ENCODE data around the gene RGPD4.
"Not testable (repeated sequence)": the region's sequence is repeated elsewhere in the genome, so short reads cannot be mapped to it uniquely, and the experiment has no call there.

The RGPD4 gene

DNA sequence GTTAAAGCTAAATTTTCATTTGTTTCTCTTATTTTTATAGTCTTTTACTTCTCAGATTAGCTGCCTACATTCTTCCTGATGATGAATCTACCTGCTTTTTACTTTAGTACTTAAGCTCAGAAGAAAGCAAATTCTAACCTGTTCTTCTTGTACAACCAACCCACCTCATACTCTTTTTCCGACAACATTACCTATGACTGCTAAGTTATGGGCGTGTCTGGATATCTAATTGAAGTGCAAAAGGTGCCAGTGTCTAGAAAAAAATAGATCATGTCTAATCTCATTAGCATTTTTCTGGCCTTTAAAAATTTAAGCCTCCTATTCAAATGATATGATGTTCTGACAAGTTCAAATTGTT, 1.5 kb upstream of the RGPD4 start:
- H3K4me3 Mint-ChIP-seq: no peak overlapping the region
- no peaks in the 10 kb centered on the region for H3K9me3 Mint-ChIP-seq

DNA sequence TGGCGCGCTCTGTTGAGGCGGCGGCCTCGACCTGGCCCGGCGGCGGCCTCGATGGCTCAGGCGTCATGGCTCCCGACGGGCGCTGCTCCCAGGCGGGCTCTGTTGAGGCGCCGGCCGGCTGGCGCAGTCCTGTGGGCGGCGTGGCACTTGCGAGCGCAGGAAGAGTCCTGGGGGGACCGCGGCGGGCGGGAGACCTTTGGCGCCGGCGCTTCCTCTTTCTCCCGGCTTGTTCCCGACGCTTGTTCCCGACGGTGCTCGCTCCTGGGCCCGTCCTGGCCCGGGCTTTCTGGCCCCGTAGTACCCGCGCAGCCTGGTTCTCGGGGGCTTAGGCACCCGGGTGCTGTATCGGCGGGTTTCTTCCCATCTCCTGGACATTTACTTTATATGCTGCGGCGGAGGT, 2.8 kb downstream of the RGPD4 start:
- not testable (repeated sequence) for H3K27ac Mint-ChIP-seq, H3K36me3 Mint-ChIP-seq, H3K4me3 Mint-ChIP-seq, H3K4me1 Mint-ChIP-seq, H3K9me3 Mint-ChIP-seq, H3K27me3 Mint-ChIP-seq

More for the DNA sequence above, 1.5 kb upstream of the RGPD4 start:
- no peaks in the 10 kb centered on the region for H3K27me3 Mint-ChIP-seq
- H3K36me3 Mint-ChIP-seq: no peaks in the 10 kb centered on the region
- H3K27ac Mint-ChIP-seq: no peak overlapping the region
- H3K4me1 Mint-ChIP-seq: no peaks in the 10 kb centered on the region

DNA sequence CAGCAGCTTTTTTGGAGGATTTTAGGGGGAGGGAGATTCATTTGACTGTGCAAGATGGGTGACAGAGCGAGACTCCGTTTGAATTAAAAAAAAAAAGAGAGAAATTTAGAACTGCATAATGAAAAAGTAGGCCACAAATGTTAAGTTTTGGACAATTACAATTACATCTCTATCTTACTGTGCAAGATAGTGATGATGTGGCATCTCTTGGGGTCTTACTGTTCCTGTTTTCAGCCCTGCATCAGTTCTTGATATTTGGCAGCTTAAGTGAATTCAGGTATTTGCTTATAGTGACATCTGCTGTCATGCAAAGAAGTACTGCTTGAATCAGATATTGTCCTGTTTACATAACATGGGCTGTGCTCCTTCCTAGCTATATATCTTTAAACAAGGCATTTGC, 6.5 kb downstream of the RGPD4 start:
- not testable (repeated sequence) for H3K9me3 Mint-ChIP-seq, H3K4me1 Mint-ChIP-seq, H3K27ac Mint-ChIP-seq, H3K36me3 Mint-ChIP-seq, H3K4me3 Mint-ChIP-seq, H3K27me3 Mint-ChIP-seq

- H3K27ac Mint-ChIP-seq, H3K4me3 Mint-ChIP-seq, H3K36me3 Mint-ChIP-seq, H3K9me3 Mint-ChIP-seq, H3K27me3 Mint-ChIP-seq, H3K4me1 Mint-ChIP-seq: not testable (repeated sequence)
These were observed 6.9 kb downstream of the RGPD4 start for GRCh38 chr2:107833618-107834017.

- H3K9me3 Mint-ChIP-seq, H3K27me3 Mint-ChIP-seq, H3K4me1 Mint-ChIP-seq, H3K36me3 Mint-ChIP-seq, H3K4me3 Mint-ChIP-seq, H3K27ac Mint-ChIP-seq: not testable (repeated sequence)
These were observed 89.4 kb downstream of the RGPD4 start for GRCh38 chr2:107916121-107916520.

- not testable (repeated sequence) for H3K4me1 Mint-ChIP-seq, H3K4me3 Mint-ChIP-seq, H3K9me3 Mint-ChIP-seq, H3K27me3 Mint-ChIP-seq, H3K27ac Mint-ChIP-seq, H3K36me3 Mint-ChIP-seq
These were observed 90.1 kb downstream of the RGPD4 start for GRCh38 chr2:107916696-107917370.

GRCh38 chr2:107927034-107927534, 100.4 kb downstream of the RGPD4 start:
- no peaks in the 10 kb centered on the region for H3K36me3 Mint-ChIP-seq
- H3K4me3 Mint-ChIP-seq: no peak overlapping the region
- no peaks in the 10 kb centered on the region for H3K9me3 Mint-ChIP-seq
- no peak overlapping the region for H3K27ac Mint-ChIP-seq
- no peaks in the 10 kb centered on the region for H3K4me1 Mint-ChIP-seq
- H3K27me3 Mint-ChIP-seq: no peaks in the 10 kb centered on the region

GRCh38 chr2:107931412-107931811, 104.7 kb downstream of the RGPD4 start:
- no peaks in the 10 kb centered on the region for H3K4me1 Mint-ChIP-seq
- no peaks in the 10 kb centered on the region for H3K36me3 Mint-ChIP-seq
- H3K27ac Mint-ChIP-seq: no peak overlapping the region
- no peaks in the 10 kb centered on the region for H3K9me3 Mint-ChIP-seq
- no peak overlapping the region for H3K4me3 Mint-ChIP-seq
- H3K27me3 Mint-ChIP-seq: no peaks in the 10 kb centered on the region

DNA sequence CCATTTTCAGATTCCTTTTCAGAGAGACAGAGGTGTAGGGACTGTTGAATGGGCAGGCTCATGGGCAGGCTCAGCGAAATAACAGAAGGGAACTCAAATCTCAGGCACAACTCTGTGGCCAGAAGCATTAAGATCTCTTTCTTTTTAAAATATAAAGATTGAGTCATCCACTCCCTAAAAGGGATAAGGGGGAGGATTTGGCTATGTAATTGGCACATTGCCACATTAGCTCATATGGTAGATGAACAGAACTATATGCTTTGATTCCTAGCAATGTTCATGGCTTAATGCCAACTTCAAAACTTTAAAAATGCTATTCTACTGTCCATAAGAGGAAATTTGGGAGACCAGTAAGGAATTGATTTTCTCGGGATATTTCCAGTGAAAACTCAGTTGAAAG, 105.8 kb downstream of the RGPD4 start:
- Mint-ChIP-seq H3K27me3 (no peaks in the 10 kb centered on the region), H3K36me3 (no peaks in the 10 kb centered on the region), H3K4me1 (no peaks in the 10 kb centered on the region), H3K4me3 (no peak overlapping the region), H3K9me3 (no peaks in the 10 kb centered on the region), H3K27ac (no peak overlapping the region)

GRCh38 chr2:107932979-107933378, 106.3 kb downstream of the RGPD4 start:
- H3K9me3 Mint-ChIP-seq: no peaks in the 10 kb centered on the region
- no peaks in the 10 kb centered on the region for H3K36me3 Mint-ChIP-seq
- no peaks in the 10 kb centered on the region for H3K27me3 Mint-ChIP-seq
- no peak overlapping the region for H3K27ac Mint-ChIP-seq
- H3K4me1 Mint-ChIP-seq: no peaks in the 10 kb centered on the region
- no peak overlapping the region for H3K4me3 Mint-ChIP-seq

DNA sequence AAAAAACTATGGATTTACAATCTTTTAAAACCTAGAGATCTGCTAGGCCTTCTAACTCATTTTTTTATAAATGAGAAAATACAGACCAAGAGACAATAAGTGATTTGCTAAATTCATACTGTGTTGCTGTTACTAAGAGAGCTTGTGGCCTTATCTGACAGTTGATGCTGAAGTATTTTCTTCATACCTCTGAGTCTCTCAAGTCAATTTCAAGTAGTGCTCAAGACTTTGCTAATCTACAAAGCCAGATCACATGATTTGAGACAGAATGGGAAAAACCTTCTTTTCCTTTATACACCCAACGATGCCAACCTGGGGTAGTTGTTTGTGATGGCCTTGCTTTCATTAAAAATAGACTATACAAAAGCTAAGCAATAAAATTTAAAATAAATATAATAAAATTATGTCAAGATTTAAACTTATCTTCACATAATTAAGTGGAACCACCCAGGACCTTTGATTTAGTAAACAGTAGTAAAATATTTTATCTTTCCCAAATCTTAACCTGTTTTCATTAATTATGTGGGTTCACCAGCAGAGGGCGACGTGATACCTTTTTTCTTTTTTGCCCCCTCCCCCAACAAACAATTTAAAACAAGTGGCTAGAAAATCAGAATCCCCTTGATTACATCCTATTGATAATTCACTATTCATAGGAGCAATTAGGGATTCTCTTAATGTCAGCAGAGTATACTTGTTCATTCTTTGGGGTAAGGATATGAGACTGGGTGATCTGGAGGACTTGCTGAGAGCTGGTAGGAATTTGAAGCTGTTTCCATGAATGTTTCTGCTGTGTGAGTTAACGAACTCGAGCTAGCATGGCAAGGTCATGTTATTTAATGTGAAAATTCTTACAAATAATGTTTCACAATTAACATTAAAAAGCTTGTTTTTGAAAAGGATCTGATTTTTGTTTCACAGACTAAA, 110.0 kb downstream of the RGPD4 start:
- H3K4me1 Mint-ChIP-seq: no peaks in the 10 kb centered on the region
- no peaks in the 10 kb centered on the region for H3K9me3 Mint-ChIP-seq
- H3K4me3 Mint-ChIP-seq: no peak overlapping the region

More for the DNA sequence above, 110.0 kb downstream of the RGPD4 start:
- H3K27ac Mint-ChIP-seq: no peak overlapping the region
- H3K27me3 Mint-ChIP-seq: no peaks in the 10 kb centered on the region
- no peaks in the 10 kb centered on the region for H3K36me3 Mint-ChIP-seq

Measured in activated naive CD4-positive, alpha-beta T cell treated with anti-CD3 and anti-CD28 coated beads, Interleukin-2, amount 50 U/mL, for 24 hours (primary cell).